Measurements from ENCODE around the gene COL13A1.

COL13A1 gene

GRCh38 chr10:69974551-69975155, 172.9 kb downstream of the COL13A1 start:
- peak; percentile 54 for DNase-seq

GRCh38 chr10:69976795-69977546, 175.3 kb downstream of the COL13A1 start:
- peak; percentile 12 for DNase-seq

- no peak for DNase-seq
These were observed 177.5 kb downstream of the COL13A1 start for GRCh38 chr10:69979174-69979573.

- DNase-seq, result no peak
These were observed 179.0 kb downstream of the COL13A1 start for GRCh38 chr10:69980672-69981071.

GRCh38 chr10:69988094-69988493, 186.4 kb downstream of the COL13A1 start:
- no peak for DNase-seq

GRCh38 chr10:69991151-69991550, 189.4 kb downstream of the COL13A1 start:
- DNase-seq, result no peak

GRCh38 chr10:69994262-69994661, 192.6 kb downstream of the COL13A1 start:
- DNase-seq, result peak; percentile 6

- DNase-seq, result no peak
These were observed 194.9 kb downstream of the COL13A1 start for GRCh38 chr10:69996611-69997010.

GRCh38 chr10:70000262-70000661, 198.6 kb downstream of the COL13A1 start:
- DNase-seq, result no peak

- peak; percentile 27 for DNase-seq
These were observed 205.6 kb downstream of the COL13A1 start for GRCh38 chr10:70007116-70007820.

Data from NCI-H69 (cell line).